ENCODE results near the gene PCDH12. TPM values are rescaled to one million over a fixed set of nuclear protein-coding genes. Genes with fewer than 3 reads are reported as not detected.

The PCDH12 gene
- total and polyA plus RNA-seq, 2 experiments from 2014 or later, result 0.42 to 4.5 TPM

DNA sequence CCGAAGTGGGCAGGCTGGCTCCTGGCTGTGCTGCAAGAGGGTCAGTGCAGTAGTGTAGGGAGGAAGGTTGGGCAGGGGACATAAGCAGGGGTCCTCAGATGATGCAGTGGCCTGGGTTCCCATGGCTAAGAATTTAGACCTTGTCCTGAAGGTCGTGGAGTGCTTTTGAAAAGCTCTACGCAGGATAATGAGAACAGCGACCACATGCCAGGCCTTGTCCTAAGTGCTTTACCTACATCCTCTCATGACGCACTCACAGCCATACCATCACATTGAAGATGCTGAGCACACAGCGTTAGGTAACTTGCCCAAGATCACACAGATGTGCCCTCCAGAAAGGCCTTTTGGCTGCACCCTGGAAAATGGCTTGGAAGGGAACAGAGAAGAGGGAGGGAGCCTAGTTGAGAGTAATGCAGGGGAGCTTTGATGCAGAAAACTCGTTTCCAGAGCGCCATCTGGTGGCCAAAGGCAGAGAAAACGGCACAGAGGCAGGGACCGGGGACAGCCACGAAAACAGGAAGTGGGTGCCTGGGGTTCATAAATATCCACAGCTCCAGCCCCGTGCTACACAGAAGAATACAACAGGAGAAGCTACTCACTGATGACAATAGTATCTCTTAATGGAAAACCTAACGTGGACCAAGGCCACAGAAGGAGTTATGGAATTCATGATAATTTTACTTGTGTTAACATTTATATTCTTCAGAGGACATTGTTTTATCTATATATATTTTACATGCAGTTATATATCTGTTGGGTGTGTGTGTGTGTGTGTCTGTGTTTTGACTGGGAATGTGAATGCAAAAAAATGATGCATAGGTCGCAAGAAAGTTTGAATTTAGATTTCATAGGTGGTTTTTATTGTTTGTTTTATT, 2.7 kb upstream of the PCDH12 start:
- Histone ChIP-seq H3K4me2 (peak overlapping the region; percentile 63), H3K27ac (no peak overlapping the region), H3K4me3 (no peak overlapping the region), H3K9me3 (ENCODE audit: low read depth) (no peaks in the 10 kb centered on the region), H3K4me1 (ENCODE audit: insufficient read depth) (no peaks in the 10 kb centered on the region), H3K36me3 (replicated peaks; ENCODE audit: insufficient read depth, low read depth) (no peaks in the 10 kb centered on the region), H2AFZ (peak overlapping the region; percentile 93), H3K79me2 (no peaks in the 10 kb centered on the region), H3K9me2 (replicated peaks; ENCODE audit: insufficient read depth) (no peaks in the 10 kb centered on the region), H3K27me3 (no peaks in the 10 kb centered on the region), H4K20me1 (ENCODE audit: insufficient read depth, poor library complexity, severe bottlenecking) (no peaks in the 10 kb centered on the region)
- peak; percentile 92 for DNase-seq (ENCODE audit: low spot score)
- WGBS (ENCODE audit: low lambda C conversion rate, missing lambda C conversion rate), result 33% methylated on average over 14 of the region's 14 CpGs
- TF ChIP-seq, protein P1, sequence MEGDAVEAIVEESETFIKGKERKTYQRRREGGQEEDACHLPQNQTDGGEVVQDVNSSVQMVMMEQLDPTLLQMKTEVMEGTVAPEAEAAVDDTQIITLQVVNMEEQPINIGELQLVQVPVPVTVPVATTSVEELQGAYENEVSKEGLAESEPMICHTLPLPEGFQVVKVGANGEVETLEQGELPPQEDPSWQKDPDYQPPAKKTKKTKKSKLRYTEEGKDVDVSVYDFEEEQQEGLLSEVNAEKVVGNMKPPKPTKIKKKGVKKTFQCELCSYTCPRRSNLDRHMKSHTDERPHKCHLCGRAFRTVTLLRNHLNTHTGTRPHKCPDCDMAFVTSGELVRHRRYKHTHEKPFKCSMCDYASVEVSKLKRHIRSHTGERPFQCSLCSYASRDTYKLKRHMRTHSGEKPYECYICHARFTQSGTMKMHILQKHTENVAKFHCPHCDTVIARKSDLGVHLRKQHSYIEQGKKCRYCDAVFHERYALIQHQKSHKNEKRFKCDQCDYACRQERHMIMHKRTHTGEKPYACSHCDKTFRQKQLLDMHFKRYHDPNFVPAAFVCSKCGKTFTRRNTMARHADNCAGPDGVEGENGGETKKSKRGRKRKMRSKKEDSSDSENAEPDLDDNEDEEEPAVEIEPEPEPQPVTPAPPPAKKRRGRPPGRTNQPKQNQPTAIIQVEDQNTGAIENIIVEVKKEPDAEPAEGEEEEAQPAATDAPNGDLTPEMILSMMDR (IDR thresholded peaks at IDR 0.05; ENCODE audit: poor library complexity), result peak; percentile 96
- TF ChIP-seq EZH2phosphoT487 (IDR thresholded peaks at IDR 0.05; ENCODE audit: low read depth, severe bottlenecking, unreplicated experiment) (no peak), EZH2 (IDR thresholded peaks at IDR 0.05; ENCODE audit: borderline replicate concordance) (no peak)

GRCh38 chr5:141960018-141960417, 2.0 kb upstream of the PCDH12 start:
- Histone ChIP-seq H3K9me2 (replicated peaks; ENCODE audit: insufficient read depth) (no peaks in the 10 kb centered on the region), H3K36me3 (replicated peaks; ENCODE audit: insufficient read depth, low read depth) (no peaks in the 10 kb centered on the region), H3K9me3 (ENCODE audit: low read depth) (no peaks in the 10 kb centered on the region), H3K4me2 (no peak overlapping the region), H3K27me3 (no peaks in the 10 kb centered on the region), H3K27ac (no peak overlapping the region), H4K20me1 (ENCODE audit: insufficient read depth, poor library complexity, severe bottlenecking) (no peaks in the 10 kb centered on the region), H3K4me1 (ENCODE audit: insufficient read depth) (no peaks in the 10 kb centered on the region), H3K79me2 (no peaks in the 10 kb centered on the region), H2AFZ (no peak overlapping the region), H3K4me3 (no peak overlapping the region)
- 57% methylated on average over 10 of the region's 10 CpGs for WGBS (ENCODE audit: low lambda C conversion rate, missing lambda C conversion rate)
- DNase-seq (ENCODE audit: low spot score), result peak; percentile 27
- TF ChIP-seq EZH2phosphoT487 (IDR thresholded peaks at IDR 0.05; ENCODE audit: low read depth, severe bottlenecking, unreplicated experiment), result no peak
- no peak for TF ChIP-seq EZH2 (IDR thresholded peaks at IDR 0.05; ENCODE audit: borderline replicate concordance)
- TF ChIP-seq, protein P1 (IDR thresholded peaks at IDR 0.05; ENCODE audit: poor library complexity), result peak; percentile 17

DNA sequence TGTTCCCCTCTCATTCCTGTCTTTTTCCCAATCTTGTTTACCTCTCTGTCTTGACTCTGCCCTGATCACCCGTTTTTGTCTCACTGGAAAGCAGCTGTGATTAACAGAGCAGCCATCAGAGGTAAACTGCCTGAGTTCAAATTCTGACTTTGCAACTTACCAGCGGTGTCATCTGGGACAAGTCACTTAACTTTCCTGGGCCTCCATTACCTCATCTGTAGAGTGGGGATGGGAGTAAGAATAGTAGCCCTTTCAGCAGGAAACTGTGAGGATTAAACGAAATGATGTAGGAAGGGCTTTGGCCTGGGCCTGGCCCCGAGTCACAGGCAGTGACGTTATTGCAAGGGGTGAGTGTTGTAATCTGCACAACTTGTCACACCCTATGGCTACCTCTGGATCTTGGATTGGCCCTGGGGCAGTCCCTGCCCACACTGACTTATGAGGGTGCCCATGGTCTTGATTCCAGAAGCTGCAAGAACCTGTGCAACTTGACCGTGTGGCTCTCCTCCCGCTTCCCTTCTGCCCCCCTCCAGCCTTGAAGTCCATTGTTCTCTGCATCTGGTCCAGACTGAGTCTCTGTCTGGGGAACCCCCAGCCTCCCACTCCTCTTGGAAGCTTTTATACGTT, 657 bp upstream of the PCDH12 start:
- H3K36me3 ChIP-seq (replicated peaks; ENCODE audit: insufficient read depth, low read depth), result no peaks in the 10 kb centered on the region
- no peaks in the 10 kb centered on the region for H3K79me2 ChIP-seq
- H3K4me3 ChIP-seq, result no peak overlapping the region
- 74% methylated on average over 8 of the region's 8 CpGs for WGBS (ENCODE audit: low lambda C conversion rate, missing lambda C conversion rate)
- no peak for DNase-seq (ENCODE audit: low spot score)
- no peak overlapping the region for H2AFZ ChIP-seq
- no peaks in the 10 kb centered on the region for H3K4me1 ChIP-seq (ENCODE audit: insufficient read depth)
- H3K4me2 ChIP-seq, result no peak overlapping the region
- no peak for TF ChIP-seq EZH2 (IDR thresholded peaks at IDR 0.05; ENCODE audit: borderline replicate concordance)
- TF ChIP-seq EZH2phosphoT487 (IDR thresholded peaks at IDR 0.05; ENCODE audit: low read depth, severe bottlenecking, unreplicated experiment), result no peak
- TF ChIP-seq, protein P1 (IDR thresholded peaks at IDR 0.05; ENCODE audit: poor library complexity), result no peak
- H4K20me1 ChIP-seq (ENCODE audit: insufficient read depth, poor library complexity, severe bottlenecking), result no peaks in the 10 kb centered on the region
- no peak overlapping the region for H3K27ac ChIP-seq
- no peaks in the 10 kb centered on the region for H3K9me3 ChIP-seq (ENCODE audit: low read depth)
- no peaks in the 10 kb centered on the region for H3K27me3 ChIP-seq
- H3K9me2 ChIP-seq (replicated peaks; ENCODE audit: insufficient read depth), result no peaks in the 10 kb centered on the region

All from hepatocyte (in vitro differentiated cells).